IPS-15b (cell line): ENCODE results near the gene SLC24A5.

Source experiments
- H3K27me3 ChIP-seq: one replicate; pipeline ENCODE4 v1.6.1; 2013; ENCODE audit warnings: low read length; ENCODE audit not compliant: control insufficient read depth, insufficient read depth
- H3K36me3 ChIP-seq: one replicate; pipeline ENCODE4 v1.6.1; 2013; ENCODE audit warnings: low read length; ENCODE audit not compliant: control insufficient read depth, insufficient read depth
- H3K4me1 ChIP-seq: one replicate; pipeline ENCODE4 v1.6.1; 2013; ENCODE audit warnings: mild to moderate bottlenecking, low read length; ENCODE audit not compliant: control insufficient read depth, insufficient read depth
- H3K4me3 ChIP-seq: one replicate; pipeline ENCODE4 v1.5.1; 2013; ENCODE audit warnings: low read depth, low read length
- H3K9ac ChIP-seq: one replicate; pipeline ENCODE4 v1.6.1; 2013; ENCODE audit warnings: low read depth, mild to moderate bottlenecking, low read length
- H3K9me3 ChIP-seq: one replicate; pipeline ENCODE4 v1.6.1; 2013; ENCODE audit warnings: mild to moderate bottlenecking, low read length; ENCODE audit not compliant: control insufficient read depth, insufficient read depth

Gene SLC24A5

GRCh38 chr15:48120745-48121144 lies at the start of gene SLC24A5:
Gene SLC24A5 (plus strand): TSS chr15:48120990. CDS start chr15:48121045, 55 bp downstream.
- H3K9ac ChIP-seq, result no peak within 1 kb of the TSS
- no peak within 1 kb of the TSS for H3K4me3 ChIP-seq
- H3K9me3 ChIP-seq, result no peaks in the 10 kb centered on the region
- H3K36me3 ChIP-seq, result no peaks in the 10 kb centered on the region
- peaks cover 5% of the 10 kb centered on the region for H3K4me1 ChIP-seq
- no peaks in the 10 kb centered on the region for H3K27me3 ChIP-seq

GRCh38 chr15:48072941-48073340 lies 47.8 kb upstream of the SLC24A5 start:
- H3K4me1 ChIP-seq, result no peaks in the 10 kb centered on the region
- H3K9me3 ChIP-seq, result no peaks in the 10 kb centered on the region
- no peaks in the 10 kb centered on the region for H3K36me3 ChIP-seq
- H3K9ac ChIP-seq, result no peak overlapping the region
- H3K4me3 ChIP-seq, result no peak overlapping the region
- no peaks in the 10 kb centered on the region for H3K27me3 ChIP-seq

- Histone ChIP-seq H3K9me3 (no peaks in the 10 kb centered on the region), H3K36me3 (no peaks in the 10 kb centered on the region), H3K9ac (no peak overlapping the region), H3K4me3 (no peak overlapping the region), H3K27me3 (no peaks in the 10 kb centered on the region), H3K4me1 (no peaks in the 10 kb centered on the region)
Observed at GRCh38 chr15:48073881-48074280, 46.9 kb upstream of the SLC24A5 start.

GRCh38 chr15:48076454-48076853 lies 44.3 kb upstream of the SLC24A5 start:
- Histone ChIP-seq H3K9ac (no peak overlapping the region), H3K4me3 (no peak overlapping the region), H3K36me3 (no peaks in the 10 kb centered on the region), H3K27me3 (no peaks in the 10 kb centered on the region), H3K4me1 (no peaks in the 10 kb centered on the region), H3K9me3 (no peaks in the 10 kb centered on the region)

GRCh38 chr15:48077616-48078184 lies 43.1 kb upstream of the SLC24A5 start:
- Histone ChIP-seq H3K4me3 (no peak overlapping the region), H3K9ac (no peak overlapping the region), H3K4me1 (no peaks in the 10 kb centered on the region), H3K27me3 (no peaks in the 10 kb centered on the region), H3K36me3 (no peaks in the 10 kb centered on the region), H3K9me3 (no peaks in the 10 kb centered on the region)

- no peak overlapping the region for H3K9ac ChIP-seq
- H3K36me3 ChIP-seq, result no peaks in the 10 kb centered on the region
- H3K4me1 ChIP-seq, result no peaks in the 10 kb centered on the region
- H3K27me3 ChIP-seq, result no peaks in the 10 kb centered on the region
- no peak overlapping the region for H3K4me3 ChIP-seq
- H3K9me3 ChIP-seq, result peaks cover 6% of the 10 kb centered on the region
Observed at GRCh38 chr15:48084759-48085590, 35.8 kb upstream of the SLC24A5 start.

- Histone ChIP-seq H3K9ac (no peak overlapping the region), H3K9me3 (peaks cover 6% of the 10 kb centered on the region), H3K36me3 (no peaks in the 10 kb centered on the region), H3K4me1 (no peaks in the 10 kb centered on the region), H3K4me3 (no peak overlapping the region), H3K27me3 (no peaks in the 10 kb centered on the region)
Observed at GRCh38 chr15:48085591-48085930, 35.2 kb upstream of the SLC24A5 start.

- Histone ChIP-seq H3K4me3 (no peak overlapping the region), H3K4me1 (no peaks in the 10 kb centered on the region), H3K27me3 (no peaks in the 10 kb centered on the region), H3K9ac (no peak overlapping the region), H3K9me3 (peaks cover 6% of the 10 kb centered on the region), H3K36me3 (no peaks in the 10 kb centered on the region)
Observed at GRCh38 chr15:48086133-48086532, 34.7 kb upstream of the SLC24A5 start.

- H3K36me3 ChIP-seq, result no peaks in the 10 kb centered on the region
- no peak overlapping the region for H3K4me3 ChIP-seq
- H3K9me3 ChIP-seq, result peaks cover 6% of the 10 kb centered on the region
- H3K27me3 ChIP-seq, result no peaks in the 10 kb centered on the region
- no peak overlapping the region for H3K9ac ChIP-seq
- no peaks in the 10 kb centered on the region for H3K4me1 ChIP-seq
Observed at GRCh38 chr15:48086576-48086975, 34.2 kb upstream of the SLC24A5 start.

- Histone ChIP-seq H3K27me3 (no peaks in the 10 kb centered on the region), H3K36me3 (no peaks in the 10 kb centered on the region), H3K4me1 (no peaks in the 10 kb centered on the region), H3K9me3 (peaks cover 6% of the 10 kb centered on the region), H3K9ac (no peak overlapping the region), H3K4me3 (no peak overlapping the region)
Observed at GRCh38 chr15:48087844-48088243, 32.9 kb upstream of the SLC24A5 start.

- peaks cover 6% of the 10 kb centered on the region for H3K9me3 ChIP-seq
- no peak overlapping the region for H3K4me3 ChIP-seq
- H3K9ac ChIP-seq, result no peak overlapping the region
- H3K4me1 ChIP-seq, result no peaks in the 10 kb centered on the region
- no peaks in the 10 kb centered on the region for H3K27me3 ChIP-seq
- no peaks in the 10 kb centered on the region for H3K36me3 ChIP-seq
Observed at GRCh38 chr15:48089702-48090101, 31.1 kb upstream of the SLC24A5 start.

GRCh38 chr15:48090115-48090514 lies 30.7 kb upstream of the SLC24A5 start:
- no peaks in the 10 kb centered on the region for H3K36me3 ChIP-seq
- no peaks in the 10 kb centered on the region for H3K4me1 ChIP-seq
- no peak overlapping the region for H3K4me3 ChIP-seq
- H3K27me3 ChIP-seq, result no peaks in the 10 kb centered on the region
- H3K9me3 ChIP-seq, result peaks cover 6% of the 10 kb centered on the region
- no peak overlapping the region for H3K9ac ChIP-seq
